ENCODE measurements around the gene YARS2.
"Not testable (repeated sequence)": the region's sequence is repeated elsewhere in the genome, so short reads cannot be mapped to it uniquely, and the experiment has no call there.

The YARS2 gene

DNA sequence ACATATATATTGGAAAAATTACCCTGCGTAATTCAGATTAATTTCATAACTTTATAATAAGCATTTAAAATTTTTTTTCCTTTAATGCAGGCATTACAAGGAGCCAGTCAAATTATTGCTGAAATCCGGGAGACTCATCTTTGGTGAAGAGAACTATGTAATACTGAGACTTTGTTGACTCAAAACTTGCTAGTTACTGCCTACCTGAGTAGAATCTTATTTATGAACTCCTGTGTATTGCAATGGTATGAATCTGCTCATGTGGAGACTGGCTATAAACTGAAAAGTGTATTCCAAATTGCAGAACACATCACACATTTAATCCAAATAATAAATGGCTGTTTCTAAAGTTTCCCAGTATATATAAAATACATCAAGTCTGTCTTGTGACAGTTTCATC, 12.4 kb downstream of the YARS2 start:
- no peaks in the 10 kb centered on the region for H3K9me3 ChIP-seq (ENCODE audit: control insufficient read depth in 1 of 2, low read length in 2 of 2)
- no peaks in the 10 kb centered on the region for H3K4me1 ChIP-seq (ENCODE audit: control insufficient read depth in 1 of 2, insufficient read depth in 2 of 2, low read length in 2 of 2)
- H3K4me3 ChIP-seq (ENCODE audit: low read depth in 1 of 2, low read length in 2 of 2): no peak overlapping the region
- H3K27ac ChIP-seq (ENCODE audit: low read length): no peak overlapping the region
- H3K36me3 ChIP-seq (ENCODE audit: control insufficient read depth in 1 of 2, insufficient read depth in 2 of 2, low read length in 2 of 2): peaks cover 32 to 69% of the 10 kb centered on the region in 2 donors
- H3K27me3 ChIP-seq (ENCODE audit: low read depth, low read length): no peaks in the 10 kb centered on the region

DNA sequence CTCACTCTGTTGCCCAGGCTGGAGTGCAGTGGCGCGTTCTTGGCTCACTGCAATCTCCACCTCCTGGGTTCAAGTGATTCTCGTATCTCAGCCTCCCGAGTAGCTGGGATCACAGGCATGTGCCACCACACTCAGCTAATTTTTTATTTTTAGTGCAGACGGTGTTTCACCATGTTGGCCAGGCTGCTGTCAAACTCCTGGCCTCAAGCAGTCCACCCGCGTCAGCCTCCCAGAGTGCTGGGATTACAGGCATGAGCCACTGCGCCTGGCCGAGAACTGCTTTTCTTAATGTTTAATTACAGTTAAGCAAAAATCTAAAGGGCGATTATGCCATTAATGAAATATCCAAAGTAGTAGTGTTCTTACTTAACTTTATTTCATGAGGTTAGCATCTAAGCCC, 13.6 kb downstream of the YARS2 start:
- no peaks in the 10 kb centered on the region for H3K27me3 ChIP-seq (ENCODE audit: low read depth, low read length)
- no peak overlapping the region for H3K27ac ChIP-seq (ENCODE audit: low read length)
- no peak overlapping the region for H3K4me3 ChIP-seq (ENCODE audit: low read depth in 1 of 2, low read length in 2 of 2)
- H3K9me3 ChIP-seq (ENCODE audit: control insufficient read depth in 1 of 2, low read length in 2 of 2): no peaks in the 10 kb centered on the region
- H3K4me1 ChIP-seq (ENCODE audit: control insufficient read depth in 1 of 2, insufficient read depth in 2 of 2, low read length in 2 of 2): no peaks in the 10 kb centered on the region
- peaks cover 34 to 65% of the 10 kb centered on the region in 2 donors for H3K36me3 ChIP-seq (ENCODE audit: control insufficient read depth in 1 of 2, insufficient read depth in 2 of 2, low read length in 2 of 2)

DNA sequence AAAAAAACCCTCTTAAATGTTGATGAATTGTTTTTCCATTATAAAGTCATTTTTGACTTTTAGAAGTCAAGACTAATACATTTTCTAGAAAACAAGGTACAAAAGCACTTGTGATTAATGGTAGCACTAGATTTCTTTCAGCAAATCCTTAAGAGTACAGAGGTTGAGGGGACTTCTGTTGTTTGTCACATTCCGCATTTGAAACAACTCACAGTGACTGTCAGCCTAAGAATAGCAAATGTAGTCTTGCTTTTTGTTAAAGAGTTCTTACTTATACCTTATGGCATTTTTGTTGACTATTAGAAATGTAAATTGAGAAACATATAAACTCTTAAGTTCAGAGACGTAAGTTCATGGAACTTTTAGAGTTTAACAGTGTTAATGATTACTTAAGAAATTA, 16.4 kb downstream of the YARS2 start:
- Histone ChIP-seq H3K4me1 (ENCODE audit: control insufficient read depth in 1 of 2, insufficient read depth in 2 of 2, low read length in 2 of 2) (no peaks in the 10 kb centered on the region), H3K27me3 (ENCODE audit: low read depth, low read length) (no peaks in the 10 kb centered on the region), H3K36me3 (ENCODE audit: control insufficient read depth in 1 of 2, insufficient read depth in 2 of 2, low read length in 2 of 2) (peaks cover 40 to 68% of the 10 kb centered on the region in 2 donors), H3K27ac (ENCODE audit: low read length) (no peak overlapping the region), H3K4me3 (ENCODE audit: low read depth in 1 of 2, low read length in 2 of 2) (no peak overlapping the region), H3K9me3 (ENCODE audit: control insufficient read depth in 1 of 2, low read length in 2 of 2) (no peaks in the 10 kb centered on the region)

DNA sequence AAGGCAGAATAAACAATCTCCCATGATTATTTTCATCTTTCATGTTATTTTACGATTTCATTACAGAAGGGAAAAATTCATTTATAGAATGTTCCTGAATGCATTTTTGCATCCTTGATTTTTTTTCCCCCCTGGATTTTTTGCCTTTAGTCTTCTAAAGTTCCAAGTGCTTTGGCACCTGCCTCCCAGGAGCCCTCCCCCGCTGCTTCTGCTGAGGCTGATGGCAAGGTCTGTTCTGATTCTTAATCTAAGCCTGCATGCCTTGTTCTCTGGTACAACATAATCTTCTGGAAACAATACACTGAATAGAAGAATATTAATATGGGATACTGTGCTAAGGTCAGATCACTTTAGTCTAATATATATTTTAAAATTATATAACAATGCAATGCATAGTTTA, 18.0 kb downstream of the YARS2 start:
- Histone ChIP-seq H3K27me3 (ENCODE audit: low read depth, low read length) (no peaks in the 10 kb centered on the region), H3K36me3 (ENCODE audit: control insufficient read depth in 1 of 2, insufficient read depth in 2 of 2, low read length in 2 of 2) (peaks cover 43 to 56% of the 10 kb centered on the region in 2 donors), H3K4me1 (ENCODE audit: control insufficient read depth in 1 of 2, insufficient read depth in 2 of 2, low read length in 2 of 2) (no peaks in the 10 kb centered on the region), H3K4me3 (ENCODE audit: low read depth in 1 of 2, low read length in 2 of 2) (no peak overlapping the region), H3K9me3 (ENCODE audit: control insufficient read depth in 1 of 2, low read length in 2 of 2) (no peaks in the 10 kb centered on the region), H3K27ac (ENCODE audit: low read length) (no peak overlapping the region)

DNA sequence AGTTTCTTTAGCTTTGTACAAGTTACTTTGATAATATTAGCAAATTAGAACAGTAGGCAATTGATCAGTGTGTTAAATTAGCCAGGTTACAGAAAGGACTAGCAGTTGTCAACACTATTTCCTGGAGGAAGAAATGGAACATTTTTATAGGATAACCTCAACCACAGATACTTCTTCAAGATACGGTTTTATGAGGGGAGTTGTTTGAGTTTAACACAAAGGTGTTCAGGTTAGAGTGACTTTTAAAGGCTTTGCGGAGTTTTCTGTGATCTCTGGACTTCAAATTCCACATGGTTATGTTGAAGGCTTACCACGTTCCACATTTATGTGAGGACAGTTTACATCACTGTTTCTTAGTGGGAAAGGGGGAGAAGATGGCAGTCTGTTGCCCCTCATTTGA, 19.3 kb downstream of the YARS2 start:
- Histone ChIP-seq H3K9me3 (ENCODE audit: control insufficient read depth in 1 of 2, low read length in 2 of 2) (no peaks in the 10 kb centered on the region), H3K4me1 (ENCODE audit: control insufficient read depth in 1 of 2, insufficient read depth in 2 of 2, low read length in 2 of 2) (no peaks in the 10 kb centered on the region), H3K27ac (ENCODE audit: low read length) (no peak overlapping the region), H3K4me3 (ENCODE audit: low read depth in 1 of 2, low read length in 2 of 2) (no peak overlapping the region), H3K36me3 (ENCODE audit: control insufficient read depth in 1 of 2, insufficient read depth in 2 of 2, low read length in 2 of 2) (peaks cover 55% of the 10 kb centered on the region in 2 donors), H3K27me3 (ENCODE audit: low read depth, low read length) (no peaks in the 10 kb centered on the region)

DNA sequence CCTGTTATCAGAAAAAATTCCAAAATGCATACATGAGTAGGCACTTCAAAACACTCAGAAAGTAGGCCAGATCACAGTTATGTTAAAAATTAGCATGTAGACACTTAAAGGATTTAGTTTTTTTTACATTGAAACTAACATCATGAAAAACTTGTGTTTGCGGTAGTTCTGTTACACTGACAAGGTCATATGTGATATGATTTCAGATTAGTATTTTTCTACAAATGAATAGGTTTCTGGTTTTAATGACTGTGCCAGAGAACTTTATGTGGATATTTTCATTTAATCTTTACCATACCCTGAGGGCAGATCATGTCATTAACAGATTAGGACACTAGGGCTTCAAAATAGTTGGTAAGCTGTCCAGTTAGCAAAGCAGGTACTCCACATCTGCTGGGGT, 20.7 kb downstream of the YARS2 start:
- no peak overlapping the region for H3K4me3 ChIP-seq (ENCODE audit: low read depth in 1 of 2, low read length in 2 of 2)
- no peak overlapping the region for H3K27ac ChIP-seq (ENCODE audit: low read length)
- H3K36me3 ChIP-seq (ENCODE audit: control insufficient read depth in 1 of 2, insufficient read depth in 2 of 2, low read length in 2 of 2): peaks cover 49 to 56% of the 10 kb centered on the region in 2 donors
- no peaks in the 10 kb centered on the region for H3K27me3 ChIP-seq (ENCODE audit: low read depth, low read length)
- no peaks in the 10 kb centered on the region for H3K9me3 ChIP-seq (ENCODE audit: control insufficient read depth in 1 of 2, low read length in 2 of 2)
- H3K4me1 ChIP-seq (ENCODE audit: control insufficient read depth in 1 of 2, insufficient read depth in 2 of 2, low read length in 2 of 2): no peaks in the 10 kb centered on the region

DNA sequence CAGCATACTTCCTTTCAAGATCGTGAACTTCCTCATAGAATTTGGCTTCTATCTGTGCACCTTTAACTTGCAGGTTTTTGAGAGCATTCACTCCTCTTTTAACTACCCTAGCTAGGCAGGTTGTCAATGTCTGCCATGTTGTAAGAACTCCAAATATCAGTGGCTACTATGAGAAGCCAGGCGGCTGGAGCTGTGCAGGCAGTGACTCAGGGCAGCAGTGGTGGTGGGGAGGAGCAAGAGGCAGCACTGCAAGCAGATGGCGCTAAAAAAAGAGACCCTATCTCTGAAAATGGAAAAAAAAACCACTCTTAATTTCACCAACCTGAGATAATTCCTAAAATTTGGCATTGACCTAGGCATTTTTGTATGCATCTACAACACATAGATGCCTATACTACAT, 28.5 kb downstream of the YARS2 start:
- Histone ChIP-seq H3K9me3 (ENCODE audit: control insufficient read depth in 1 of 2, low read length in 2 of 2) (no peaks in the 10 kb centered on the region), H3K4me3 (ENCODE audit: low read depth in 1 of 2, low read length in 2 of 2) (no peak overlapping the region), H3K36me3 (ENCODE audit: control insufficient read depth in 1 of 2, insufficient read depth in 2 of 2, low read length in 2 of 2) (peaks cover 33 to 46% of the 10 kb centered on the region in 2 donors), H3K27ac (ENCODE audit: low read length) (no peak overlapping the region), H3K4me1 (ENCODE audit: control insufficient read depth in 1 of 2, insufficient read depth in 2 of 2, low read length in 2 of 2) (no peaks in the 10 kb centered on the region), H3K27me3 (ENCODE audit: low read depth, low read length) (no peaks in the 10 kb centered on the region)

DNA sequence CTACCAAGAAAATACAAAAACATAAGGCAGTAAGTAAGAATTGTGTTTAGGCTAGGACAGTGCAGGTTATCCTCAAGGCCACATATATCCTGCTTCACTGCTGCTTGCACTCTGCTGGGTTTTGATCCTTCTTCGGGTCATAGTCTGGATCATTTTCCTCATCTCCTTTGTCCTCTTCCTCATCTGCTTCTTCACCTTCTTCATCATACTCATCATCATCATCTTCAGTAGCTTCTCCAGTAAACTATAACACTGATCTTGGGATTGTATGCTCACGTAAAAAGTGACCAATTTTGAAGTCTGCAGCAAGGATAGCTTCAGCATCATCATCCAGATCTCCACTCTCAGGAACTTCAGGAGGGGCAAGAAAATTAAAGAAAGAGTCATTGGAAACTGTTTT, 29.4 kb downstream of the YARS2 start:
- H3K27me3 ChIP-seq (ENCODE audit: low read depth, low read length): no peaks in the 10 kb centered on the region
- no peak overlapping the region for H3K4me3 ChIP-seq (ENCODE audit: low read depth in 1 of 2, low read length in 2 of 2)
- no peaks in the 10 kb centered on the region for H3K9me3 ChIP-seq (ENCODE audit: control insufficient read depth in 1 of 2, low read length in 2 of 2)
- peaks cover 34 to 45% of the 10 kb centered on the region in 2 donors for H3K36me3 ChIP-seq (ENCODE audit: control insufficient read depth in 1 of 2, insufficient read depth in 2 of 2, low read length in 2 of 2)
- H3K27ac ChIP-seq (ENCODE audit: low read length): no peak overlapping the region
- no peaks in the 10 kb centered on the region for H3K4me1 ChIP-seq (ENCODE audit: control insufficient read depth in 1 of 2, insufficient read depth in 2 of 2, low read length in 2 of 2)

DNA sequence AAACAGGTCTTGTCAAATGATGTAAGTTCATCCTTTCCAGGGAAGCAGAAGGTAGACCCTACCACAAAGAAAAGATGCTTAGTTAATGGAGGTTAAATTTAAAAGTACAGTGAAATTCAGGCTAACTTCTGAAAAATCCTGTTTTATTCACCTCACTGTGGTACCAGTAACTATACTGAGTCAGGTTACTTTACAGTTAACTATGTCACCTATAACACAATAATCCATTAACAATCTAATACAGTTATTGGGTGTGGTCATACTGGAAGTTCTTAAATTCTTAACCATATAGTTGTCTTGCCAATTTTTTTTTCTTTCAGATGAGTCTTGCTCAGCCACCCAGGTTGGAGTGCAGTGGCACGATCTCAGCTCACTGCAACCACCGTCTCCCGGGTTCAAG, 30.4 kb downstream of the YARS2 start:
- H3K4me1 ChIP-seq (ENCODE audit: control insufficient read depth in 1 of 2, insufficient read depth in 2 of 2, low read length in 2 of 2); H3K4me3 ChIP-seq (ENCODE audit: low read depth in 1 of 2, low read length in 2 of 2); H3K27me3 ChIP-seq (ENCODE audit: low read depth, low read length); H3K27ac ChIP-seq (ENCODE audit: low read length); H3K9me3 ChIP-seq (ENCODE audit: control insufficient read depth in 1 of 2, low read length in 2 of 2): not testable (repeated sequence)
- H3K36me3 ChIP-seq (ENCODE audit: control insufficient read depth in 1 of 2, insufficient read depth in 2 of 2, low read length in 2 of 2): peaks cover 28 to 47% of the 10 kb centered on the region in 2 donors

DNA sequence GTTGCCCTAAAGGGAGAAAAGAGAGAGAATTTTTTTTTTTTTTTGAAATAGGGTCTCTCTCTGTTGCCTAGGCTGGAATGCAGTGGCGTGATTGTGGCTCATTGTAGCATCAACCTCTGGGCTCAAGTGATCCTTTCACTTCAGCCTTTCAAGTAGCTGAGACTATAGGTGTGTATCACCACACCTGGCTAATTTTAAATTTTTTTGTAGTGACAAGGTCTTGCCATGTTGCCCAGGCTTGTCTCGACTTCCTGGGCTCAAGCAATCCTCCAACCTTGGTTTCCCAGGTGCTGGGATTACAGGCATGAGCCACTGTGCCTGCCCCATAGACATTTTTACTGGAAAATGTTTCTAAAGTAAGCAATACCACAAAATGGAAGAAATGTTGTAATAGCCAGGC, 36.8 kb downstream of the YARS2 start:
- Histone ChIP-seq H3K4me1 (ENCODE audit: control insufficient read depth in 1 of 2, insufficient read depth in 2 of 2, low read length in 2 of 2) (no peaks in the 10 kb centered on the region), H3K27me3 (ENCODE audit: low read depth, low read length) (no peaks in the 10 kb centered on the region), H3K4me3 (ENCODE audit: low read depth in 1 of 2, low read length in 2 of 2) (no peak overlapping the region), H3K27ac (ENCODE audit: low read length) (no peak overlapping the region), H3K36me3 (ENCODE audit: control insufficient read depth in 1 of 2, insufficient read depth in 2 of 2, low read length in 2 of 2) (peaks cover 19 to 29% of the 10 kb centered on the region in 2 donors), H3K9me3 (ENCODE audit: control insufficient read depth in 1 of 2, low read length in 2 of 2) (no peaks in the 10 kb centered on the region)

DNA sequence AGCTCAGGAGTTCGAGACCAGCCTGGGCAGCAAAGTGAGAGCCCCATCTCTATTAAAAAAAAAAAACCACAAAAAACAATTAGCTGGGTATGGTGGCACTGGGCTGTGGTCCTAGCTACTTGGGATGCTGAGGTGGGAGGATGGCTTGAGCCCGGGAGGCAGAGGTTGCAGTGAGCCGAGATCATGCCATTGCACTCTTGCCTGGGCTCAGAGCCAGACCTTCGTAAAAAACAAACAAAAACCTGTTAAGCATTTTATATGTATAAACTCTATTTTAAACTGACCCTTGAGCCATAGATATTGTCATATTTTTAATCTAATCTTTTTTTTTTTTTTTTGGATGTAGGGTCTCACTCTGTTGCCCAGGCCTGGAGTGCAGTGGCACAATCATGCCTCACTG, 40.9 kb downstream of the YARS2 start:
- H3K36me3 ChIP-seq (ENCODE audit: control insufficient read depth in 1 of 2, insufficient read depth in 2 of 2, low read length in 2 of 2): peaks cover 15 to 34% of the 10 kb centered on the region in 2 donors
- H3K9me3 ChIP-seq (ENCODE audit: control insufficient read depth in 1 of 2, low read length in 2 of 2): no peaks in the 10 kb centered on the region
- H3K27me3 ChIP-seq (ENCODE audit: low read depth, low read length): no peaks in the 10 kb centered on the region
- H3K4me3 ChIP-seq (ENCODE audit: low read depth in 1 of 2, low read length in 2 of 2): no peak overlapping the region
- no peaks in the 10 kb centered on the region for H3K4me1 ChIP-seq (ENCODE audit: control insufficient read depth in 1 of 2, insufficient read depth in 2 of 2, low read length in 2 of 2)
- H3K27ac ChIP-seq (ENCODE audit: low read length): no peak overlapping the region

DNA sequence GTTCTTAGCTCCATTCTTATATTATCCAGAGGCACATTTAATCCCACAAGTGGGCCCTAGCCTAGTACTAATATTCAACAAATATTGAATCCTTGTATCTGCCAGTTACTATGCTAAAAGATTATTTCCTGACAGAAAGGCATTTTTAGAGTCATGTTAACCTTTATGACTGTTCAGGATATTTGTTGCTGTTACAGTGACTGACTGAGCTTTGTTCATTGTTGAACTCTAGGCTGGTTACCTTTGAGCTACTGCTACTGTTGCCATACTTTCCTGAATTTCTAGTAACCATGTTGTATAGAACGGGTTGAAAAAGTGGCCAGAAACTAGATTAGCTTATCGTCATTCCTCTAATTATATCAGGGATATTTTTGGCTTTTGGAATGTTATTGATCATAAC, 46.8 kb downstream of the YARS2 start:
- no peaks in the 10 kb centered on the region for H3K4me1 ChIP-seq (ENCODE audit: control insufficient read depth in 1 of 2, insufficient read depth in 2 of 2, low read length in 2 of 2)
- no peak overlapping the region for H3K27ac ChIP-seq (ENCODE audit: low read length)
- no peaks in the 10 kb centered on the region for H3K27me3 ChIP-seq (ENCODE audit: low read depth, low read length)
- peaks cover 14 to 26% of the 10 kb centered on the region in 2 donors for H3K36me3 ChIP-seq (ENCODE audit: control insufficient read depth in 1 of 2, insufficient read depth in 2 of 2, low read length in 2 of 2)
- no peaks in the 10 kb centered on the region for H3K9me3 ChIP-seq (ENCODE audit: control insufficient read depth in 1 of 2, low read length in 2 of 2)
- no peak overlapping the region for H3K4me3 ChIP-seq (ENCODE audit: low read depth in 1 of 2, low read length in 2 of 2)

All from muscle layer of duodenum (tissue), 2 donors.